Subcutaneous adipose tissue (tissue), 4 donors: ENCODE data around the gene PROKR1. TPM values are rescaled to one million over a fixed set of nuclear protein-coding genes. Genes with fewer than 3 reads are reported as not detected.

Experiments
- total RNA-seq, 4 donors: library from RNA; depleted of rRNA; stranded (reverse); fragments of >200 nt; gene quantifications; one replicate each; pipeline ENCODE4 v1.1.0, GENCODE V29; 2016
- TF ChIP-seq, protein P1 (sequence below): fragments of 450-650 bp; IDR thresholded peaks from one replicate; pipeline ENCODE4 v1.5.1; 2016; ENCODE audit warnings: low read depth, mild to moderate bottlenecking, control low read depth, antibody characterized with exemption, moderate library complexity

Gene PROKR1
- under 1 TPM; under 0.01 to 0.65 (median 0.20) TPM for total RNA-seq

DNA sequence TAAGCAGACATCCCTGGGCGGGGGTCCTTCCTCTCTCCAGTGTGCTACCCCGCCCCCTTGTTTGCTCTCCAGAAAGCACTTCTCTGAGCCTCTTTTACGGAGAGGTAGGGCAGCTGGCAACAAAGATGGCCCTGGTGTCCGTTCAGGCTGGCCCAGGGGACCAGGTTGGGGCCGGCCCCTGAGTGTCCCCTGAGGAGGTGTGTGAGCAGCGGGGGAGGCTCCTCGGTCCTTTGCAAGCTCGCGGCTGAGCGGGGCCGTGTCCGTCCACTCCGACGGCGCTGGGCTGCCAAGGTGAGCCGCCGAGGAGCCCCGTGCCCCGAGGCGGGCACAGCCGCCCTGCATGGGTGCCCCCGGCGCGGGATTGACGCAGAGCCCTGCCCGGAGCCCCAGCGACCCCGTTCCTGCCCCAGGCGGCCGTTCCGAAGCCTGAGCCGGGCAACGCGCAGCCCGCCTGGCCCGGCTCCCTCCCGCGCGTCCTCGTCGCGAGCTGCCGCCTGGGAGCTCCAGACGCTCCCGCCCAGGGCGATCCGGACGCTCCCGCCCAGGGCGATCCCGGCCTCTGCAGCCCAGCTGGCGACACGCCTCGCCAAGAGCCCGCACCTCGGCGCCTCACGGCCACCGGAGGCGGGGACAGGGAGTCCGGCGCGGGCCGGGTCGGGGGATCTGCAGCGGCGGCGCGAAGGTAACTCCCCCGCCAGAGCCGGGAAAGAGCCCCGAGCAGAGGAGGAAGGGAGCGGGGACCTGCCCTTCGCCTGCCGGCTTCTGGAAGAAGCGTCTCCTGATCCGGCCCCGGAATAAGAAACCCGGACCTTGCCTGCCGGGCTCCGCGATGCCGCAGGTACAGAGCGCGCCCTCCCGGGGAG is at the start of gene PROKR1:
TSS of gene PROKR1 (plus strand) at position 569 of the 863 bp plus-strand sequence. CDS start 2,243 bp downstream, outside the sequence.
- TF ChIP-seq, protein P1, sequence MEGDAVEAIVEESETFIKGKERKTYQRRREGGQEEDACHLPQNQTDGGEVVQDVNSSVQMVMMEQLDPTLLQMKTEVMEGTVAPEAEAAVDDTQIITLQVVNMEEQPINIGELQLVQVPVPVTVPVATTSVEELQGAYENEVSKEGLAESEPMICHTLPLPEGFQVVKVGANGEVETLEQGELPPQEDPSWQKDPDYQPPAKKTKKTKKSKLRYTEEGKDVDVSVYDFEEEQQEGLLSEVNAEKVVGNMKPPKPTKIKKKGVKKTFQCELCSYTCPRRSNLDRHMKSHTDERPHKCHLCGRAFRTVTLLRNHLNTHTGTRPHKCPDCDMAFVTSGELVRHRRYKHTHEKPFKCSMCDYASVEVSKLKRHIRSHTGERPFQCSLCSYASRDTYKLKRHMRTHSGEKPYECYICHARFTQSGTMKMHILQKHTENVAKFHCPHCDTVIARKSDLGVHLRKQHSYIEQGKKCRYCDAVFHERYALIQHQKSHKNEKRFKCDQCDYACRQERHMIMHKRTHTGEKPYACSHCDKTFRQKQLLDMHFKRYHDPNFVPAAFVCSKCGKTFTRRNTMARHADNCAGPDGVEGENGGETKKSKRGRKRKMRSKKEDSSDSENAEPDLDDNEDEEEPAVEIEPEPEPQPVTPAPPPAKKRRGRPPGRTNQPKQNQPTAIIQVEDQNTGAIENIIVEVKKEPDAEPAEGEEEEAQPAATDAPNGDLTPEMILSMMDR: no peak

- TF ChIP-seq, protein P1: no peak
Measured at GRCh38 chr2:68594041-68594440, 49.3 kb upstream of the PROKR1 start.

DNA sequence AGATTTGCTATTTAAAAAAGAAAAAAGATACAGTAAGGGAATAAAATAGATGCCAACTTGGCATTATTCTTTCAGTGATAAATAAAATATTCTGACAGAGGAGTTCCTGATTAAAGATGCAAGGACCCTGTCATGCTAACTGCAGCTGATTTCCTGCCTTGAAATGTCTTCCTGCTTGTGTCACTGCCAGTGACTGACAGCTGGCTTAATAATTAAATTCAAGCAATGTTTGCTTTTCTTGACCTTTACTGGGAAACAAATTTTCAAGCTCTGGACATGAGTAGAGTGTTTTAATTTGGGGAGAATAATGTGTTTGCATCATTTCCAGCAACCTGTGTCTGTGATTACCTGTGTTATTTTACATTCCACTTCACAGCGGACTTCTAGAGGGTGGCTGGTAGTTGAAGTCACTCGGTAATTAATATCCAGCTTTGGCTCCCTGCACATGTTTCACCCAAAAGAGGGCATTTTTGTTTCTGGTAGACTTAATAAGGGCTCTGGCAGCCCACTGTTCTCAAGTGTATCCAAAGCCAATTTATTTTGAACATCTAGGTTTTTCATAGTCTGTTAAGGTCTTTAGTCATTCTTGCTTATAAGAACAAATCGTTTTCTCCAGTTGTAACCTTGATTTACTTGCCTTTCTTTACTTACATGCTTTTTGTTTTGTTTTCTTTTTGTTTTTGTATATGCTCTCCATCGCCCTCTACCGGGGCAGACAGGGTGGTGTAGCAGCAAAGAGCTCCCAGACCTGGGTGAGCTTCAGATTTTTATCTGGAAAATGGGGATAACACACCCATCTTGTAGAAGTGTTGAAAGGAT is 48.5 kb upstream of the PROKR1 start:
- TF ChIP-seq, protein P1: no peak

DNA sequence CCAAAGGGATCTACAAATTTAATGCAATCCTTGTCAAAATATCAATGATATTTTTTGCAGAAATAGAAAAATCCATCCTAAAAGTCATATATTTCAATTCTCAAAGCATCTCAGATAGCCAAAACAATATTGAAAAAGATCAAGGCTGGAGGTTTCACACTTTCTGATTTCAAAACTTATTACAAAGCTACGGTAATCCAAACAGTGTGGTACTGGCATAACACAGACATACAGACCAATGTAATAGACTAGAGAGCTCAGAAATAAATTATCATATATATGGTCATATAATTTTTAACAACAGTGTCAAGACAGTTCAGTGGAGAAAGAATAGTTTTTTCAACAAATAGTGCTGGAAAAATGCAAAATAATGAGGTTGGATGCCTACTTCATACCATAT is 40.3 kb upstream of the PROKR1 start:
- TF ChIP-seq, protein P1: no peak

- TF ChIP-seq, protein P1: no peak
Measured at GRCh38 chr2:68604077-68604476, 39.3 kb upstream of the PROKR1 start.

GRCh38 chr2:68605939-68606338 is 37.4 kb upstream of the PROKR1 start:
- TF ChIP-seq, protein P1: no peak

DNA sequence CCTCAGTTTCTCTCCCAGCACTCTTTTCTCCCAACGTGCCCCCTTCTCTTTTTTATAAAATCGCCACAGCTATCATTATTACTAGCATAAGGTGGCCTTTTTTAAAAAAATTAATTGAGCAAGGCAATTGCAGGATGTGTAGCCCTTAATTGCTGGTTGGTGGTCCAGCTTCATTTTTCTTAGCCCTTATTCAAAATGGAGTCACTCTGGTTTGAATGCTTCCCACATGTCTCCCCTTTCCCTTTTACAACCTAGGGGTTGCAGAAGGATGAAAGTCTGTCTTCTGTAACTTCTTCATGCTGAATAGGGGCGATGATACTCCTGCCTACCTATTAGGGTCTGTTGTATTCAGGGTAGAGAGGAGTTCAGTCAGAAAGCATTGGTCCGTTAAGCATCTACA is 36.6 kb upstream of the PROKR1 start:
- TF ChIP-seq, protein P1: no peak
